HG03520 (cell line): ENCODE measurements around the gene MS4A10.

Experiments
- ATAC-seq: cut with Tn5 transposase; IDR thresholded peaks from one replicate; pipeline ENCODE4 v1.9.1; 2021; ENCODE audit warnings: mild to moderate bottlenecking, moderate library complexity; ENCODE audit not compliant: unreplicated experiment

The MS4A10 gene

GRCh38 chr11:60847281-60847680 lies 62.1 kb downstream of the MS4A10 start:
- ATAC-seq = no peak

- no peak for ATAC-seq
Observed at GRCh38 chr11:60847896-60848295, 62.8 kb downstream of the MS4A10 start.

GRCh38 chr11:60848714-60849151 lies 63.6 kb downstream of the MS4A10 start:
- ATAC-seq = no peak

GRCh38 chr11:60849641-60850520 lies 64.7 kb downstream of the MS4A10 start:
- ATAC-seq = no peak
